ENCODE results near the gene BTBD9. TPM values are rescaled to one million over a fixed set of nuclear protein-coding genes. Genes with fewer than 3 reads are reported as not detected.

BTBD9 gene
- total RNA-seq, 1 donor from 2014 or later, result 4.5 TPM

- Histone ChIP-seq H3K4me3 (ENCODE audit: low read depth, low read length) (no peak overlapping the region), H3K27me3 (ENCODE audit: control insufficient read depth, insufficient read depth, low read length) (no peaks in the 10 kb centered on the region), H3K36me3 (ENCODE audit: control insufficient read depth, insufficient read depth, low read length) (no peaks in the 10 kb centered on the region)
- no peak for TF ChIP-seq CTCF (IDR thresholded peaks at IDR 0.05; ENCODE audit: insufficient read depth, low read length, severe bottlenecking)
- DNase-seq (ENCODE audit: low read depth) (no peak), FAIRE-seq (no peak)
These were observed 414.0 kb downstream of the BTBD9 start for GRCh38 chr6:38225766-38226165.

- Histone ChIP-seq H3K27me3 (ENCODE audit: control insufficient read depth, insufficient read depth, low read length) (no peaks in the 10 kb centered on the region), H3K36me3 (ENCODE audit: control insufficient read depth, insufficient read depth, low read length) (no peaks in the 10 kb centered on the region), H3K4me3 (ENCODE audit: low read depth, low read length) (no peak overlapping the region)
- FAIRE-seq (no peak), DNase-seq (ENCODE audit: low read depth) (no peak)
- no peak for TF ChIP-seq CTCF (IDR thresholded peaks at IDR 0.05; ENCODE audit: insufficient read depth, low read length, severe bottlenecking)
These were observed 418.5 kb downstream of the BTBD9 start for GRCh38 chr6:38221251-38221650.

- DNase-seq (ENCODE audit: low read depth) (no peak), FAIRE-seq (no peak)
- no peak overlapping the region for H3K4me3 ChIP-seq (ENCODE audit: low read depth, low read length)
- TF ChIP-seq CTCF (IDR thresholded peaks at IDR 0.05; ENCODE audit: insufficient read depth, low read length, severe bottlenecking), result no peak
- H3K27me3 ChIP-seq (ENCODE audit: control insufficient read depth, insufficient read depth, low read length), result no peaks in the 10 kb centered on the region
- H3K36me3 ChIP-seq (ENCODE audit: control insufficient read depth, insufficient read depth, low read length), result no peaks in the 10 kb centered on the region
These were observed 419.5 kb downstream of the BTBD9 start for GRCh38 chr6:38220069-38220723.

GRCh38 chr6:38218235-38218634, 421.5 kb downstream of the BTBD9 start:
- no peak for TF ChIP-seq CTCF (IDR thresholded peaks at IDR 0.05; ENCODE audit: insufficient read depth, low read length, severe bottlenecking)
- H3K4me3 ChIP-seq (ENCODE audit: low read depth, low read length), result no peak overlapping the region
- peak; percentile 10 for DNase-seq (ENCODE audit: low read depth)
- no peaks in the 10 kb centered on the region for H3K36me3 ChIP-seq (ENCODE audit: control insufficient read depth, insufficient read depth, low read length)
- H3K27me3 ChIP-seq (ENCODE audit: control insufficient read depth, insufficient read depth, low read length), result no peaks in the 10 kb centered on the region
- FAIRE-seq, result no peak

GRCh38 chr6:38216451-38216850, 423.3 kb downstream of the BTBD9 start:
- TF ChIP-seq CTCF (IDR thresholded peaks at IDR 0.05; ENCODE audit: insufficient read depth, low read length, severe bottlenecking), result no peak
- no peak for DNase-seq (ENCODE audit: low read depth)
- Histone ChIP-seq H3K36me3 (ENCODE audit: control insufficient read depth, insufficient read depth, low read length) (no peaks in the 10 kb centered on the region), H3K27me3 (ENCODE audit: control insufficient read depth, insufficient read depth, low read length) (no peaks in the 10 kb centered on the region), H3K4me3 (ENCODE audit: low read depth, low read length) (no peak overlapping the region)
- FAIRE-seq, result no peak

Data from bronchial epithelial cell (primary cell).